Activated T-cell treated with anti-CD3 and anti-CD28 coated beads for 24 hours (primary cell): ENCODE measurements around the gene MIPEP.
"Not testable (repeated sequence)": the region's sequence is repeated elsewhere in the genome, so short reads cannot be mapped to it uniquely, and the experiment has no call there.

Source experiments
- DNase-seq: peaks from one replicate; pipeline ENCODE4 v3.0.0-alpha.2; 2020; ENCODE audit warnings: low read depth

MIPEP gene

GRCh38 chr13:23776698-23777574 lies 112.3 kb downstream of the MIPEP start:
- no peak for DNase-seq

- no peak for DNase-seq
These were observed 116.5 kb downstream of the MIPEP start for GRCh38 chr13:23772717-23773116.

- no peak for DNase-seq
These were observed 117.2 kb downstream of the MIPEP start for GRCh38 chr13:23771956-23772355.

GRCh38 chr13:23771552-23771951 lies 117.6 kb downstream of the MIPEP start:
- no peak for DNase-seq

GRCh38 chr13:23770973-23771372 lies 118.2 kb downstream of the MIPEP start:
- DNase-seq: no peak

- no peak for DNase-seq
These were observed 118.8 kb downstream of the MIPEP start for GRCh38 chr13:23770428-23770827.

GRCh38 chr13:23769401-23769800 lies 119.8 kb downstream of the MIPEP start:
- no peak for DNase-seq

GRCh38 chr13:23767838-23768237 lies 121.4 kb downstream of the MIPEP start:
- DNase-seq: no peak

- no peak for DNase-seq
These were observed 122.3 kb downstream of the MIPEP start for GRCh38 chr13:23766939-23767338.

- DNase-seq: no peak
These were observed 122.9 kb downstream of the MIPEP start for GRCh38 chr13:23766283-23766682.

- DNase-seq: no peak
These were observed 123.7 kb downstream of the MIPEP start for GRCh38 chr13:23765531-23765930.

GRCh38 chr13:23763318-23763717 lies 125.9 kb downstream of the MIPEP start:
- no peak for DNase-seq

- not testable (repeated sequence) for DNase-seq
These were observed 127.4 kb downstream of the MIPEP start for GRCh38 chr13:23761760-23762159.

- no peak for DNase-seq
These were observed 129.2 kb downstream of the MIPEP start for GRCh38 chr13:23760000-23760399.

GRCh38 chr13:23758798-23759527 lies 130.2 kb downstream of the MIPEP start:
- DNase-seq: no peak

GRCh38 chr13:23754997-23755396 lies 134.2 kb downstream of the MIPEP start:
- DNase-seq: no peak

- no peak for DNase-seq
These were observed 134.7 kb downstream of the MIPEP start for GRCh38 chr13:23754506-23754905.

- no peak for DNase-seq
These were observed 135.7 kb downstream of the MIPEP start for GRCh38 chr13:23753458-23753857.

GRCh38 chr13:23752111-23753001 lies 136.8 kb downstream of the MIPEP start:
- no peak for DNase-seq

- no peak for DNase-seq
These were observed 138.0 kb downstream of the MIPEP start for GRCh38 chr13:23751195-23751594.

GRCh38 chr13:23750383-23751121 lies 138.6 kb downstream of the MIPEP start:
- DNase-seq: no peak
